ENCODE measurements around the gene ZNF428.

DNA sequence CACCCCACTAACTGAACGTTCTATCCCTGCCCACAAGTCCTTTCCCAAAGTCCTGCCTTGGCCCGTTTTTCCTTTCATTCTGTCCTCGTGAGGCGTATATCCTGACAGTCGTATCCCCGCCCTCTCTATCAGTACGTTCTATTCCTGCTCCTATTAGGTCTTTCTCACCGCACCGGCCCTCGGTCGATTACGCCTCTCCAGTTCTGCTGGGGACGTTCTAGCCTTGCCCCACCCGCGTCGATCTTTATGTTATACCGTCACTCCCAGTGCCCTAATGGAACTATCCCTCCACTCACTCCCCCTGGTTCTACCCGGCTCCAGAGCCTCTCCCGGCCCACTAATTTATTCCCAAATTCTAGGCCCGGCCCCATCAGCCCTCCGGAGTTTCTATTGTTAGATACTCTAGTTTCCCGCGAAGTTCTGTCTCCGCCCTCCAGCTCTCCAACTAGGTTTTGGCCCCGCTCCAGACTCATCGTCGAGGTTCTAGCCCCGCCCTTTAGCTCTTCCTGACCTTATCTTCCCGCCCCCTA, 48.5 kb upstream of the ZNF428 start:
- TF ChIP-seq, protein P1, sequence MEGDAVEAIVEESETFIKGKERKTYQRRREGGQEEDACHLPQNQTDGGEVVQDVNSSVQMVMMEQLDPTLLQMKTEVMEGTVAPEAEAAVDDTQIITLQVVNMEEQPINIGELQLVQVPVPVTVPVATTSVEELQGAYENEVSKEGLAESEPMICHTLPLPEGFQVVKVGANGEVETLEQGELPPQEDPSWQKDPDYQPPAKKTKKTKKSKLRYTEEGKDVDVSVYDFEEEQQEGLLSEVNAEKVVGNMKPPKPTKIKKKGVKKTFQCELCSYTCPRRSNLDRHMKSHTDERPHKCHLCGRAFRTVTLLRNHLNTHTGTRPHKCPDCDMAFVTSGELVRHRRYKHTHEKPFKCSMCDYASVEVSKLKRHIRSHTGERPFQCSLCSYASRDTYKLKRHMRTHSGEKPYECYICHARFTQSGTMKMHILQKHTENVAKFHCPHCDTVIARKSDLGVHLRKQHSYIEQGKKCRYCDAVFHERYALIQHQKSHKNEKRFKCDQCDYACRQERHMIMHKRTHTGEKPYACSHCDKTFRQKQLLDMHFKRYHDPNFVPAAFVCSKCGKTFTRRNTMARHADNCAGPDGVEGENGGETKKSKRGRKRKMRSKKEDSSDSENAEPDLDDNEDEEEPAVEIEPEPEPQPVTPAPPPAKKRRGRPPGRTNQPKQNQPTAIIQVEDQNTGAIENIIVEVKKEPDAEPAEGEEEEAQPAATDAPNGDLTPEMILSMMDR (conservative IDR thresholded peaks at IDR 0.05; ENCODE audit: low read length): no peak
- no peak for TF ChIP-seq EZH2phosphoT487 (IDR thresholded peaks at IDR 0.05; ENCODE audit: borderline replicate concordance)

All from Loucy (cell line).